Breast epithelium (tissue), 3 donors: Measurements from ENCODE around the gene CNNM2.
"Not testable (repeated sequence)": the region's sequence is repeated elsewhere in the genome, so short reads cannot be mapped to it uniquely, and the experiment has no call there.

Experiments
- CTCF ChIP-seq, 3 donors: fragments of 450-650 bp; IDR thresholded peaks; one replicate each; pipeline ENCODE4 v1.5.1; 2016 to 2017; ENCODE audit warnings: antibody characterized with exemption in 3 of 3, mild to moderate bottlenecking in 3 of 3, moderate library complexity in 3 of 3
- POLR2A ChIP-seq: fragments of 450-650 bp; IDR thresholded peaks from one replicate; pipeline ENCODE4 v1.6.1; 2016; ENCODE audit warnings: antibody characterized with exemption, mild to moderate bottlenecking, moderate library complexity
- POLR2AphosphoS5 ChIP-seq, 3 donors: sonication (generic); formaldehyde crosslinking; IDR thresholded peaks; one replicate each; pipeline ENCODE4 v1.6.1; 2017; ENCODE audit warnings: antibody characterized with exemption in 3 of 3

- TF ChIP-seq CTCF (IDR thresholded peaks at IDR 0.05); POLR2A; POLR2AphosphoS5 (IDR thresholded peaks at IDR 0.05): not testable (repeated sequence)
Observed at GRCh38 chr10:102976380-102976726, 58.3 kb downstream of the CNNM2 start.
